GM19043 (cell line): ENCODE data around the gene TEC.
"Not testable (repeated sequence)": the region's sequence is repeated elsewhere in the genome, so short reads cannot be mapped to it uniquely, and the experiment has no call there.

Experiments
- ATAC-seq: cut with Tn5 transposase; IDR thresholded peaks from one replicate; pipeline ENCODE4 v1.9.1; 2021; ENCODE audit warnings: low read depth; ENCODE audit not compliant: unreplicated experiment

The TEC gene

DNA sequence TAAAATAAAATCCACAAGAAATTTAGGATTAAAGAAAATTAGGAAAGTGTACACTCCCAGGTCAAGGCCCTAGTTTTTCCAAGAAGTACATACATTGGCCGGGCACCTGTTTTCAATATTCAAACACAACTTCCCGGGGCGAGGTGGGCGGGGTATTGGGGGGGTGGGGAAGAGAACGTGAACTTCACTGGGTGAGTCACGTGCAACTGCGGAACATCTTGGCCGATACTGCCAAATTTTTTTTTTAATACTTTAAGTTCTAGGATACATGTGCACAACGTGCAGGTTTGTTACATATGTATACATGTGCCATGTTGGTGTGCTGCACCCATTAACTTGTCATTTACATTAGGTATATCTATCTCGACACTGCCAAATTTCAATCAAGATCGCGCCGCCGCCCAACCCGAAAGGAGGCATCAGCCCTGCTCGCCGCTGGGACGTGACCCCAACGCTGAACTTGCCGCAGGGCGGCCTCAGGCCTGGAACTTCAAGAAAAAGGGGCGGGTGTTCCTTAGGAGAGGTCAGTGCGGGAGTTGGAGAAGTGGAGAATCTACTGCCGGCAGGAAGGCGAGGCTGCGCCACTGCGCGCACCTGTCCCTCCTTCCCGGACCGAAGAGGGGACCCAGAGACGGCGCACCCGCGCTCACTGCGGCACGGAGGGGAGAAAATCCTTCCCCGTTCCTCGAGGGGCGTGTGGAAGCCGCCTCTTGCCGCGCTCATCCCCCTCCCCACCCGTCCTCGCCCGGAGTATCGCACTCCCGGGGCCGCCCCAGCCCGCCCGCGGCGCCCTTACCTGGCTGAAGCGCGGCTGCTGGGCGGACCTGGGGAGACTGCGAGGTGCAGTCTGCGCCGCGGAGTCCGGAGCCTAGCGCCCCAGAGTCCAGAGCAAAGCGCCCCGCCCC is at the start of gene TEC:
Gene TEC, minus strand, starts transcription at position 883 of the 905 bp plus-strand sequence. CDS start 41,224 bp downstream, outside the sequence.
- ATAC-seq = peak; percentile 4

- ATAC-seq = peak; percentile 88
These were observed 46.3 kb upstream of the TEC start for GRCh38 chr4:48315728-48316630.

GRCh38 chr4:48314746-48315145 is 45.1 kb upstream of the TEC start:
- ATAC-seq = not testable (repeated sequence)

- no peak for ATAC-seq
These were observed 42.3 kb upstream of the TEC start for GRCh38 chr4:48311896-48312295.

- ATAC-seq = no peak
These were observed 39.3 kb upstream of the TEC start for GRCh38 chr4:48308901-48309300.

DNA sequence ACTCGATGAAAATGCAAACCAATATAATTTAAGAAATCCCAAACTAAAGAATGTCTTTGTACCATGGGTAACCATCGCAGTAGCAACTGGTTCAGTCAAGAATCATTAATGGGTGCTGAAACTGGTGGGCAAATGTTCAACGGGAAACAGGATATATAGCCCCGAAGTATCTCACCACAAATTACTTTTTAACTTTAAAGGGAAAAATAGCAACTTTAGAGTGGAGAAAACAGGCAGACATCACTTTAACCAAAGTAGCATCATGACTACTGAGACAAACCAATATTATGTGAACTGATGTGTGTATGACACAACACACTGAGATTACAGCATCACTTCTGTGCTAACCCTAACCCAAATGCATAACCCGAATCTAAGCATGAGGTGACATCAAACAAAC is 37.9 kb upstream of the TEC start:
- ATAC-seq = peak; percentile 60

- ATAC-seq = no peak
These were observed 35.9 kb upstream of the TEC start for GRCh38 chr4:48305508-48305907.

DNA sequence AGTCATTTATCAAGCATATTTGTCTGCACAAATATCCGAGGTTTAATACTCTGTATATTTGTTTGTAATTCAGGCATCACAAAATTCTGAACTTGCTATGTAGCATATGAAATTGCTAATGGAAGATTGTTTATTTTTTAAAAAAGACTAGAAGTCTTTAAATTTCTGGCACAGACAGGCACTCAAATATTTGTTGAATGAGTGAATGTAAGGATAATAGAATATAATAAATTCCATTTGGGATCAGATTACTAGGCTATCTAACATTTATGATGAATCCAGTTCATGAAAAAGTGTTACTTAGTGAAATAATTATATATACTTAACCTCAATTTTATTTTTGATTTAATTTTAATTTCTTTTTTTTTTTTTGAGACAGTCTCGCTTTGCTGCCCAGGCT is 30.4 kb upstream of the TEC start:
- ATAC-seq = no peak

DNA sequence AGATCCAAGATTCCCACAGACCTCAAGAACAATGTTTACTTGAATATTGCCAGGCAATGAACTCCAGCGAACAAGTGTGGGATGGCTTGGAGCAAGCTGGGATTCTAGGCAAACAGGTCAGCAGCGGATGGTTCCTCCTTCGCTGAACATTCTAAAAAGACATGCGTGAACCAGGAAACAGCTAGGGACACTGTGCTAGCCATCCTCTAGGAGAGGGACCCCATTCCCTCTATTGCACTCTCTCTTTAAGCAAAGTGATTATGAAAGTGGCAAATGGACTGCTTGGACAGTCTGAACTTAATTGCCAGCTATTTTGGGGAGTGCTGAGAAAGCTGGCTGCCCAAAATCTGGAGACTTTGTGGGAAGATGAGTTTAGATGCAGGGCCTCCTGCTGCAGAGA is 29.9 kb upstream of the TEC start:
- ATAC-seq = no peak

DNA sequence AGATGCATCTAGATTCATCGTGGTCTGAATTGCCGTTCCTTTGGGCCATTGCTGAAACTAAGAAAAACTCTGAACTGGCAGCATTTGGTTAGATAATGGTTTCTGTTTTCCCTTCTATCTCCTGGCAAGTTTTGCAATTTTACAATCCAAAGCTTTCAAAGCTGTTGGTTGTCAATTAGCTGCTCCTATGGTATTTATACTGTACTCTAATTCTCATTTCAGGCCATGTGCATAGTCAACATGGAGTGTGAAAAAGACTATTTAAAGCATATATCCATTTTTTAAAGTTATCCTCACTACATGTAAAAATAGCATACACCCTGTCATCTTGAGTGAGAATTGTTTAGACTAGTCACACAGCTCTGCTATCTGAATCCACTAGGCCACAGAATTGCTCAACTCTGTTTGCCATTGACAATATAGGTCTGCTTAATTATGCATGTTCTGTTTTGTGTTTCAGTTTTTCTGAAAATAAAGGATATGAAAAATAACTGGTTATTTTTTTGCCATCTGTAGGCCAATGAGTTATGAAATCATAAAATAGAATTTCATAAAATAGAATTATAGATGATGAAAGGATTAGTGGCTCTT is 27.7 kb upstream of the TEC start:
- ATAC-seq = no peak

GRCh38 chr4:48296365-48296764 is 26.7 kb upstream of the TEC start:
- ATAC-seq = peak; percentile 86

GRCh38 chr4:48295116-48295515 is 25.5 kb upstream of the TEC start:
- no peak for ATAC-seq

DNA sequence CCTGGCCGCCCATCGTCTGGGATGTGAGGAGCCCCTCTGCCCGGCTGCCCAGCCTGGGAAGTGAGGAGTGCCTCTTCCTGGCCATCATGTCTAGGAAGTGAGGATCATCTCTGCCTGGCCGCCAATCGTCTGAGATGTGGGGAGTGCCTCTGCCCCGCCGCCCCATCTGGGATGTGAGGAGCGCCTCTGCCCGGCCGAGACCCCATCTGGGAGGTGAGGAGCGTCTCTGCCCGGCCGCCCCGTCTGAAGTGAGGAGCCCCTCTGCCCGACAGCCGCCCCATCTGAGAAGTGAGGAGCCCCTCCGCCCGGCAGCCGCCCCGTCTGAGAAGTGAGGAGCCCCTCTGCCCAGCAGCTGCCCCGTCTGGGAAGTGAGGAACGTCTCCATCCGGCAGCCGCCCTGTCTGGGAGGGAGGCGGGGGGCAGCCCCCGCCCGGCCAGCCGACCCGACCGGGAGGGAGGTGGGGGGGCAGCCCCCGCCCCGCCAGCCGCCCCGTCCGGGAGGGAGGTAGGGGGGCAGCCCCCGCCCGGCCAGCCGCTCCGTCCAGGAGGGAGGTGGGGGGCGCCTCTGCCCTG is 22.7 kb upstream of the TEC start:
- ATAC-seq = not testable (repeated sequence)

DNA sequence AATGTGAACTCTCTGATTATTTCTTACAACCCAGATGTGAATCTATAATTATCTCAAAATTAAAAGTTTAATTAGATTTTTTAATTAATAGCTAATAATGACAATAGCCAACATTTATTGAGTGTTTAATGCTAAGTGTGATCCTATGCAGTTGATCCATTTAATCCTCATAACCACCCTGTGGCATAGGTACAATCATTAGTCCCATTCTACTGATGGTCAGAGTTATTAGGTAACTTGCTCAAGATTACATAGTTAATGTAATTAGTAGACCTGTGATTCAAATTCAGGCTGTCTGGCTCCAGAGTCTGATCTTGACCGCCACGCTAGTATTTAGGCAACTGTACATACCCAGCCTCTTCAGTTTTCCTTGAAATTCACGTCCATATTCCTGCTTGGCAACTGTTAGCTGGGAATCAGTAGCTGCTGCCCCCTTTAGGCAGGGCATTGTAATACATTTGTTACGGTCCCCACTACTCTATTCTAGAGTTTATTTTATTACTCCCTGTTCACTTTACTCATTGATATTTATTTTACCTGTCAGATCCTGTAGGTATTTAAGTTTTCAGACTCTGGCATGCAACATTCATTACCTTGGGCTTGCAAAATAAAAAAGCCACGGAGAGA is 20.6 kb upstream of the TEC start:
- no peak for ATAC-seq

DNA sequence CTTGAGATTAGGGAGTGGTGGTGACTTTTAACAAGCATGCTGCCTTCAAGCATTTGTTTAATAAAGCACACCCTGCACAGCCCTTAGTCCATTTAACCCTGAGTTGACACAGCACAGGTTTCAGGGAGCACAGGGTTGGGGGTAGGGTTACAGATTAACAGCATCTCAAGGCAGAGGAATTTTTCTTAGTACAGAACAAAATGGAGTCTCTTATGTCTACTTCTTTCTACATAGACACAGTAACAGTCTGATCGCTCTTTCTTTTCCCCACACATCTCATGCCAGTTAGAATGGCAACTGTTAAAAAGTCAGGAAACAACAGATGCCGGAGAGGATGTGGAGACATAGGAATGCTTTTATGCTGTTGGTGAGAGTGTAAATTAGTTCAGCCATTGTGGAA is 16.4 kb upstream of the TEC start:
- not testable (repeated sequence) for ATAC-seq

DNA sequence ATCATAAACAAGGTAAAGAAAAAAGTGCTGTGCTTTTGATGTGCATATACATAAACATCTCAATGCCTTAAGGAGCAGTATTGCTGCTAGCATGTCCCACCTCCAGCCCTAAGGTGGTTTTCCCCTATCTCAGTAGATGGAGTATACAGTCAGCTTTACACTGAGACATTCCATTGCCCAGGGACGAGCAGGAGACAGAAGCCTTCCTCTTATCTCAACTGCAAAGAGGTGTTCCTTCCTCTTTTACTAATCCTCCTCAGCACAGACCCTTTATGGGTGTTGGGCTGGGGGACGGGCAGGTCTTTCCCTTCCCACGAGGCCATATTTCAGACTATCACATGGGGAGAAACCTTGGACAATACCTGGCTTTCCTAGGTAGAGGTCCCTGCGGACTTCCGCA is 16.0 kb upstream of the TEC start:
- ATAC-seq = not testable (repeated sequence)

- no peak for ATAC-seq
These were observed 6.0 kb upstream of the TEC start for GRCh38 chr4:48275686-48276085.

GRCh38 chr4:48275247-48275646 is 5.6 kb upstream of the TEC start:
- ATAC-seq = no peak

GRCh38 chr4:48271626-48272025 is 2.0 kb upstream of the TEC start:
- ATAC-seq = no peak

DNA sequence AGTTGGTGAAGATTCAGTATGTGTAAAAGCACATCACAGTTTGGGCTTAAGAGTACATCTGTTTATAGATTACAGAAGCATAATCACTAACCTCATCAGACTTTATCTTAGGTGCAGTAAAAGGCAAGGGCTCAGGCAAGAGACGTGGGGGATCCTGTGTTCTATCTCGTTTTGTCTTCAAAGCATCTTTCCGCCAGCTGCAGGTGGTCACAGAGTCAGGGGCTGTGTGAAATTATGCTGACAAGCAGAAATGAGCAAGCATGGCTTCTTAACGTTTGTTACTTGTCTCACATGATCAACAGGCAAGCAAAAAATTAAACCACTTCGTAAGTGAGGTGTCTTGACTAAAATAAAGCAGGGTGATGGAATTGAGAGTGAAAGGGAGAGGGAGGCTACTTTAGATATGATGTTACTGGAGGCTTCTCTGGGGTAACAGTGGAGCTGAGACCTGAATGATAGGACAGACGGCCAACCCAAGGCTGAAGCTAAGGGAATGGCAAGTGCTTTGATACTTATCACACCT is 1.4 kb upstream of the TEC start:
- ATAC-seq = peak; percentile 24
